ENCODE results near the gene ZFYVE16.
"Not testable (repeated sequence)": the region's sequence is repeated elsewhere in the genome, so short reads cannot be mapped to it uniquely, and the experiment has no call there.

ZFYVE16 gene

DNA sequence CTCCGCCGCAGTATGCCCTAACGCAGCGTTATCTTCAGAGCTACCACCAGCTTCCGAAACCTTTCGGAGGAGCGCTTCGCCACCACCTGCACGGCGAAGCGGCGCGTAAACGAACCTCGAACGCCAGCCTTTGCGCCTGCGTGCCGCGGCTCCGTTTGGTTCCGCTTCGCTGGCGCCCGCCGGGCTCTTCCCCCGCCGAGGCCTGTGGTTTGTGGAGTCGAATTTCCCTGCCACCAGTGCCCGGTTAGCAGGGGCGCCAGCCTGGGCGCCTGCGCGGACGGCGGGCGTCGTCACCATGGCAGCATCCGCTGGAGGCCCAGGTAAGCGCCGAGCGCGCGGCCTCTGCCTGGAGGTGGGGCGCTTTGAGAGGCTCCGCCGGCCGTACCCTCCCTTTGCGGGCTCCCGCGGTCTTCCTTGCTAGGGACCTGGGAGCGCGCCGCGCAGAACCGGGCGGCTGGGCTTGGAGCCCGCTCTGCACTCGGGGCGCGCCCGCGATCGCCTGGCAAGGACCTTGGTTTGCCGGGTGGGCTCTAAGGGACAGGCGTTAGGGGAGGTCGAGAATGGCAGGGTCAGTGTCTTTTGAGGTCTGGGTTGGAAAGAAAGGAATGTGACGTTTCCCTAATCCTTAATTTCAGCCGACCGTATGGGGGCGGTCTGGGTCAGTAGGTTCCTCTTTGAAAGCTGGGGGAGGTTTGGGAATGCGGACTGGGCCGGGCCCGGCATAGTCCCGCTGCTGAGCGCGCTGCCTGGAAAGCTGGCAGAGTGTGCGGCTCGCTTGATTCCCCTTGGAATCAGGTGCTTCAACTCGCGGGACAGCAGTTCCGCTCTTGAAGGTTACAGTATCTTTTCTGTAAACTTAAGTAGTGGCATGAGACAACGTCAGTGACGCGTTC is 80.2 kb downstream of the ZFYVE16 start, which contains the start of gene FAM151B:
TSS of gene FAM151B (plus strand) at position 272 of the 893 bp plus-strand sequence. CDS start at position 296, 24 bp downstream.
- H3K27ac Mint-ChIP-seq: peak within 1 kb of the TSS; percentile 21
- DNase-seq (peak; percentile 80), ATAC-seq (replicated peaks) (peak; percentile 95 to 96)
- H3K36me3 Mint-ChIP-seq: peaks cover 4 to 6% of the 10 kb centered on the region in 2 donors
- H3K9me3 Mint-ChIP-seq: peaks cover 9 to 14% of the 10 kb centered on the region in 2 donors
- peaks cover 11 to 16% of the 10 kb centered on the region in 2 donors for H3K4me1 Mint-ChIP-seq
- H3K27me3 Mint-ChIP-seq: peaks cover 24 to 25% of the 10 kb centered on the region in 2 donors
- H3K4me3 Mint-ChIP-seq: peak within 1 kb of the TSS; percentile 77 to 85

DNA sequence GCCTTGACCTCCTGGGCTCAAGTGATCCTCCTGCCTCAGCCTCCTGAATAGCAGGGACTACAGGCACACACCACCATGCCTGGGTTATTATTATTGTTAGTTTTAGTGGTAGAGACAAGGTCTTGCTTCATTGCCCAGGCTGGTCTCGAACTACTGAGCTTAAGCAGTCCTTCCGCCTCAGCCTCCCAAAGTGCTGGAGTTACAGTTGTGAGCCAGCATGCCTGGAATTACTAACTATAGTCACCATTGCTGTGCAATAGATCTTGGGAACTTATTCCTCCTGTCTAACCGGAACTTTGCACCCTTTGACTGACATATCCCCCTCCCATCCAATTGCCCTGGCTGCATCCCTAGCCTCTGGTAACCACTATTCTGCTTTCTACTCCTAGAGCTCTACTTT is 83.4 kb downstream of the ZFYVE16 start:
- no peak overlapping the region for H3K4me3 Mint-ChIP-seq
- peaks cover 11 to 16% of the 10 kb centered on the region in 2 donors for H3K4me1 Mint-ChIP-seq
- no peak for DNase-seq
- H3K9me3 Mint-ChIP-seq: peaks cover 3 to 6% of the 10 kb centered on the region in 2 donors
- H3K27me3 Mint-ChIP-seq: peaks cover 14 to 25% of the 10 kb centered on the region in 2 donors
- peaks cover 2 to 6% of the 10 kb centered on the region in 2 donors for H3K36me3 Mint-ChIP-seq
- H3K27ac Mint-ChIP-seq: no peak overlapping the region
- ATAC-seq (replicated peaks): no peak

DNA sequence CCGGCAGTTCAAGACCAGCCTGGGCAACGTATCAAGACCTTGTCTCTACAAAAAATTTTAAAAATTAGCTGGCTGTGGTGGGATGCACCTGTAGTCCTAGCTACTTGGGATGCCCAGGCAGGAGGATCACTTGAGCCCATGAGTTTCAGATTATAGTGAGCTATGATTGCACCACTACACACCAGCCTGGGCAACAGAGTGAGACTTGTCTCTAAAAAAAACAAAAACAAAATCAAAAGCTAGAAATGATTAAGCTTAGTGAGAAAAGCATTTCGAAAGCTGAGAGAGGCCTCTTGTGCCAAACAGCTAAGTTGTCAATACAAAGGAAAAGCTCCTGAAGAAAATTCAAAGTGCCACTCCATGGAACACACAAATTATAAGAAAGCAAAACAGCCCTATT is 84.9 kb downstream of the ZFYVE16 start:
- no peaks in the 10 kb centered on the region for H3K9me3 Mint-ChIP-seq
- H3K27me3 Mint-ChIP-seq: peaks cover 4 to 13% of the 10 kb centered on the region in 2 donors
- peaks cover 3 to 9% of the 10 kb centered on the region in 2 donors for H3K4me1 Mint-ChIP-seq
- H3K36me3 Mint-ChIP-seq: no peaks in the 10 kb centered on the region
- no peak overlapping the region for H3K4me3 Mint-ChIP-seq
- DNase-seq: no peak
- H3K27ac Mint-ChIP-seq: no peak overlapping the region
- ATAC-seq (replicated peaks): no peak

DNA sequence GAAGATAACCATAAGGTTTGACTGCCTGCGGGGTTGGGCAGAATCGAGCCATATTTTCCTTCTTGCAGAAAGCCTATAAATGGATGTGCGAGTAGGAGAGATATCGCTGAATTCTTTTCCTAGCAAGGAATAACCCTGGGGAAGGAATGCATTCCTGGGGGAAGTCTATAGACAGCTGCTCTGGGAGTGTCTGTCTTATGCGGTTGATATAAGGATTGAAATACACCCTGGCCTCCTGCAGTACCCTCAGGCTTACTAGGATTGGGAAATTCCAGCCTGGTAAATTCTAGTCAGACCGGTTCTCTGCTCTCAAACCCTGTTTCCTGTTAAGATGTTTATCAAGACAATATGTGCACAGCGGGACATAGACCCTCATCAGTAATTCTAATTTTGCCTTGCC is 85.6 kb downstream of the ZFYVE16 start:
- H3K4me3 Mint-ChIP-seq; H3K27me3 Mint-ChIP-seq; DNase-seq; H3K27ac Mint-ChIP-seq; ATAC-seq (replicated peaks); H3K36me3 Mint-ChIP-seq; H3K9me3 Mint-ChIP-seq; H3K4me1 Mint-ChIP-seq: not testable (repeated sequence)

DNA sequence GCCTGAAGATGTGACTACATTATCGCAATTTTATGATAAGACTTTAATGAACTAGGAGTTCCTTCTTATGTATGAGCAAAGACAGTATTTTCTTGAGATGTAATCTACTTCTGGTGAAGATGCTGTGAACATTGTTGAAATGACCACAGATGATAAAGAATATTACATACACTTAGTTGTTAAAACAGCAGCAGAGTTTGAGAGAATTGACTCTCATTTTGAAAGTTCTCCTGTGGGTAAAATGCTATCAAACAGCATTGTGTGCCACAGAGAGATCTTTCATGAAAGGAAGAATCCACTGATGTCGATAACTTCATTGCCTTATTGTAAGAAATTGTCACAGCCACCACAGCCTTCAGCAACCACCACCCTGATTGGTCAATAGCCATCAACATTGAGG is 88.0 kb downstream of the ZFYVE16 start:
- Mint-ChIP-seq H3K36me3 (no peaks in the 10 kb centered on the region), H3K4me1 (no peaks in the 10 kb centered on the region)
- no peak for ATAC-seq (replicated peaks)

DNA sequence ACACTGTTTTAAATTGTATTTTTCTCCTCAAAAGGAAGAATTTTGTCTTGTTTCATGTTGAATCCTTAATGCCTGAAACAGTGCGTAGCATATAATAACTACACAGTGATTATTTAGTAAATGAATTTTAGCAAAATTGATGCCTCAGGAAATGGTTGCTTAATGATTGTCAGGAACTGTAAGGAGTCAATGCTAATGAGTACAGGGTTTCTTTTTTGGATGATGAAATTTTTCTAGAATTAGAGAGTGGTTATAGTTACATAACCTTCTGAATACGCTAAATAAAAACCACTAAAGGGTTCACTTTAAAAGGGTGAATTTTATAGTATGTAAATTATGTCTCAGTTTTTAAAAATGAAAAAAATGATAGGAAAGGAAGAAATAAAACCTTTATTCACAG is 94.9 kb downstream of the ZFYVE16 start:
- DNase-seq: no peak
- Mint-ChIP-seq H3K27ac (no peak overlapping the region), H3K27me3 (no peaks in the 10 kb centered on the region), H3K9me3 (peaks cover 0 to 2% of the 10 kb centered on the region in 2 donors), H3K4me1 (peaks cover 5 to 7% of the 10 kb centered on the region in 2 donors), H3K36me3 (no peaks in the 10 kb centered on the region), H3K4me3 (no peak overlapping the region)
- ATAC-seq (replicated peaks): no peak

More for the DNA sequence above, 88.0 kb downstream of the ZFYVE16 start:
- Mint-ChIP-seq H3K27me3 (no peaks in the 10 kb centered on the region), H3K27ac (no peak overlapping the region), H3K9me3 (peaks cover 0 to 2% of the 10 kb centered on the region in 2 donors), H3K4me3 (no peak overlapping the region)
- DNase-seq: no peak

DNA sequence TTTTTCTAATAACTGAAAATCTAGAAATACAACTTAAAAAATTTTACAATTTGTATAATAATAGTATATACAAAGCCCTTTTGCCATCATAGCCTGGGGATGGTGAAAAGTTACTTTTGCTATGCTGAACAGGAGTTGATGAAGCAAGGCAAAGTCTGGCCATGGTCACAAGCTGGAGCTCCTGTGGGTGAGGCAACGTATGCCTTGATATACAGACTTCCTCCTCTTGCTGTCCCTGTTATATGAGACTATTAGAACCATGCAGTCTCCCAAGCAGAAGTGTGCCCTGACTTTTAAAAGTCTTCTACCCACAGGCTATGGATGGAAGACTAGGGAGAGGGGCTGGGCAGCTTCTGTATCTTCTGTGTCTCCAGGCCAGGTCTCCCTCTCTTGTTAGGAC is 95.8 kb downstream of the ZFYVE16 start:
- ATAC-seq (replicated peaks) (peak; percentile 45 to 64), DNase-seq (no peak)
- H3K9me3 Mint-ChIP-seq: peaks cover 0 to 2% of the 10 kb centered on the region in 2 donors
- no peak overlapping the region for H3K27ac Mint-ChIP-seq
- no peaks in the 10 kb centered on the region for H3K27me3 Mint-ChIP-seq
- no peak overlapping the region for H3K4me3 Mint-ChIP-seq
- H3K4me1 Mint-ChIP-seq: peaks cover 5 to 7% of the 10 kb centered on the region in 2 donors
- no peaks in the 10 kb centered on the region for H3K36me3 Mint-ChIP-seq

DNA sequence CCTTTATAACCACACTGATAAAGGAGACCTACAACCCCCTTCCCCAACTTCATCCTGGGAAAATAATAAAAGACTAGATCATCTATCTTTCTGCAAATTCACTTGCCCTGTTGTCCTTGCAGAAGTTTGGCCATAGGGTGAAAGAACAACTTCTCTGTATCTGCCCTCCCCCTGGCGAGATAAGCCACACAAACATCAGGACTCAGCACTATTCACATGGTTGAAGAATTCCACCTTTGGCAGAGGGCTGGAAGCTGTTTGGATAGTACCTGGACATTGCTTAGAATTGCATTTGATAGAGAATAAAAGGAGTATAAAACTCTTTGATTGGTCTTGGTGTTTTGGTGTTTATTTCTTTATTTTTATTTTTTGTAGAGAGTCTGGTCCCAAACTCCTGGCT is 97.0 kb downstream of the ZFYVE16 start:
- H3K4me3 Mint-ChIP-seq: no peak overlapping the region
- no peaks in the 10 kb centered on the region for H3K36me3 Mint-ChIP-seq
- ATAC-seq (replicated peaks) (no peak), DNase-seq (no peak)
- H3K9me3 Mint-ChIP-seq: peaks cover 0 to 1% of the 10 kb centered on the region in 2 donors
- H3K27me3 Mint-ChIP-seq: no peaks in the 10 kb centered on the region
- peaks cover 5 to 7% of the 10 kb centered on the region in 2 donors for H3K4me1 Mint-ChIP-seq
- no peak overlapping the region for H3K27ac Mint-ChIP-seq

DNA sequence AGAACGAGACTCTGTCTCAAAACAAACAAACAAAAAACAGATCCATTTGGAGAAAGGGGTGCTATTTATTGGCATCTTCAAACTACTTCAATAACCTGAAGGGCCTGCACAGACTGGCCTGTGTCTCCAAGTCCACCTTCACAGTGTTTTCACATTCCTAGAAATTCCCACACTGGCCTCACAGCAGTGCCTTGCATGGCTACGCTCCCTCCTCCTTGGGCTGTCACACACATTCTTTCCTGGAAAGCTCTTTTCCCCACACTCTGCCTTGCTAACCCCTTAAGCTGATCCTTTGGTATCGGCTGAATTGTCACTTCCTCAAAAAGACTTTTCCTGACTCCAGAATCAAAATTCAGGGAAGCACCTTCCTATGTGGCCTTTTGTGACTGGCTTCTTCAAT is 99.8 kb downstream of the ZFYVE16 start:
- no peak overlapping the region for H3K4me3 Mint-ChIP-seq
- ATAC-seq (replicated peaks): no peak
- H3K36me3 Mint-ChIP-seq: no peaks in the 10 kb centered on the region
- peaks cover 5 to 7% of the 10 kb centered on the region in 2 donors for H3K4me1 Mint-ChIP-seq
- no peaks in the 10 kb centered on the region for H3K27me3 Mint-ChIP-seq
- DNase-seq: no peak
- no peak overlapping the region for H3K27ac Mint-ChIP-seq
- H3K9me3 Mint-ChIP-seq: no peaks in the 10 kb centered on the region

DNA sequence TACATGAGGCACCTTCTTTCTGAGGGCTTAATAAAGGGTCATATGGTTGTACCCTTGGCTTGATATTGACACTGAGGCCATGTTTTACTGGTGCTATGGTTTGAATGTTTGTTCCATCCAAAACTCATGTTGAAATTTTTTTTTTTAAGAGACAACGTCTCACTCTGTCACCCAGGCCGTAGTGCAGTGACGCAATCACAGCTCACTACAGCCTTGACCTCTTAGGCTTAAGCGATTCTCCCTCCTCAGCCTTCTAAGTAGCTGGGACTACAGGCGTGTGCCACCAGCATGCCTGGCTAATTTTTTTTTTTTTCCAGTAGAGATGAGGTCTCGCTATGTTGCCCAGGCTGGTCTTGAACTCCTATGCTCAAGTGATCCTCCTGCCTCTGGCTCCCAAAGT is 101.0 kb downstream of the ZFYVE16 start:
- Mint-ChIP-seq H3K4me1 (peaks cover 3 to 4% of the 10 kb centered on the region in 2 donors), H3K4me3 (no peak overlapping the region), H3K27ac (no peak overlapping the region), H3K36me3 (no peaks in the 10 kb centered on the region), H3K9me3 (no peaks in the 10 kb centered on the region), H3K27me3 (peaks cover 0 to 3% of the 10 kb centered on the region in 2 donors)
- ATAC-seq (replicated peaks): no peak
- no peak for DNase-seq

DNA sequence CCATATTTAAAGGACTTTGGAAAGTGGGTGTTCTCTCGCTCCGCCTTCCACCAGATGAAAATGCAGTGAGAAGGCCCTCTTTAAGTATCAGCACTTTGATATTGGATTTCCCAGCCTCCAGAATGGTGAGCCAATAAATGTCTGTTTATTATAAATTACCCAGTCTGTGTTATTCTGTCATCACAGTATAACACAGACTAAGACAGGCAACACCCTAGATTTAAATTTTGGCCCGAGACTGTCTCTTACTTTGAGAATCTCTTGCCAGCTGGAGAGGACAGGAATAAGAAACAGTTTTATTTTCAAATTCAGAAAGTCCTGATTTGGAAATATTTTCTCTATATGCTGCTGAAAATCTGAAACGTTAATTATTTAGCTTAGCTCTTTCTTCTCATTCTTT is 101.5 kb downstream of the ZFYVE16 start:
- DNase-seq (no peak), ATAC-seq (replicated peaks) (no peak)
- no peaks in the 10 kb centered on the region for H3K9me3 Mint-ChIP-seq
- no peaks in the 10 kb centered on the region for H3K36me3 Mint-ChIP-seq
- H3K27ac Mint-ChIP-seq: no peak overlapping the region
- H3K27me3 Mint-ChIP-seq: peaks cover 0 to 3% of the 10 kb centered on the region in 2 donors
- no peaks in the 10 kb centered on the region for H3K4me1 Mint-ChIP-seq
- H3K4me3 Mint-ChIP-seq: no peak overlapping the region

DNA sequence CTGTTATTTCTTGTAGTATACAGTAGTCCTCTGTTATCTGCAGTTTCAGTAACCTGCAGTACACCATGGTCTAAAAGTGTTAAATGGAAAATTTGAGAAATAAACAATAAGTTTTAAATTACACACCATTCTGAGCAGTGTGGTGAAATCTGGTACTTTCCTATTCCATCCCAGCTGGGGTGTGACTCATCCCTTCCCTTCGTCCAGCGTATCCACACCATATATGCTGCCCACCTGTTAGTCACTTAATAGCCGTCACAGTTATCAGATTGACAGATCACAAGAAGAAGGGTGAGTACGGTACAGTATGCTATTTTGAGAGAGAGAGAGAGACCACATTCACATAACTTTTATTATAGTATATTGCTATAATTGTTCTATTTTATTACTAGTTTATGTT is 109.0 kb downstream of the ZFYVE16 start:
- Mint-ChIP-seq H3K27ac (no peak overlapping the region), H3K9me3 (no peaks in the 10 kb centered on the region), H3K4me3 (no peak overlapping the region), H3K4me1 (peaks cover 0 to 2% of the 10 kb centered on the region in 2 donors), H3K27me3 (peaks cover 0 to 3% of the 10 kb centered on the region in 2 donors), H3K36me3 (no peaks in the 10 kb centered on the region)
- ATAC-seq (replicated peaks) (peak; percentile 82 to 97), DNase-seq (peak; percentile 7)
